Upper lobe of right lung (tissue), 1 donor: ENCODE measurements around the gene ZBTB7C. TPM values are rescaled to one million over a fixed set of nuclear protein-coding genes. Genes with fewer than 3 reads are reported as not detected.

ENCODE experiments used
- ATAC-seq: fragments of 200-7000 bp; cut with Tn5 transposase; one replicate; pipeline ENCODE4 v1.9.1; 2020; ENCODE audit warnings: mild to moderate bottlenecking, moderate library complexity
- DNase-seq: peaks from one replicate; pipeline ENCODE4 v3.0.0-alpha.2; 2020
- H3K27ac ChIP-seq: fragments of 200-600 bp; one replicate; pipeline ENCODE4 v1.8.0; 2022
- H3K27me3 ChIP-seq: fragments of 200-600 bp; one replicate; pipeline ENCODE4 v1.8.0; 2022; ENCODE audit warnings: mild to moderate bottlenecking
- H3K36me3 ChIP-seq: fragments of 200-600 bp; one replicate; pipeline ENCODE4 v1.8.0; 2022
- H3K4me1 ChIP-seq: fragments of 200-600 bp; one replicate; pipeline ENCODE4 v1.8.0; 2022
- H3K4me3 ChIP-seq: fragments of 200-600 bp; one replicate; pipeline ENCODE4 v1.8.0; 2022; ENCODE audit warnings: mild to moderate bottlenecking
- H3K9me3 ChIP-seq: fragments of 200-600 bp; one replicate; pipeline ENCODE4 v1.8.0; 2022
- intact Hi-C: fragments of 100-400 bp; cut with DNase I; formaldehyde crosslinking; loops from one replicate; pipeline ENCODE4 v1.11.0; 2022
- total RNA-seq: library from RNA; stranded (reverse); fragmentation: NEBNext Ultra II Directional; extraction: Animal tissue kit (Norgen Biotek cat#: 25700); gene quantifications from one replicate; pipeline ENCODE4 v1.2.1, GENCODE V29; 2021
- TF ChIP-seq, protein P1 (sequence below): fragments of 200-600 bp; IDR thresholded peaks from one replicate; pipeline ENCODE4 v1.8.0; 2022; ENCODE audit warnings: antibody characterized with exemption
- donor health status: DM: no; HTN: yes; CAD: no; lungs with severe emphysema.

The ZBTB7C gene
- total RNA-seq, 1 donor from 2014 or later: 17.7 TPM

DNA sequence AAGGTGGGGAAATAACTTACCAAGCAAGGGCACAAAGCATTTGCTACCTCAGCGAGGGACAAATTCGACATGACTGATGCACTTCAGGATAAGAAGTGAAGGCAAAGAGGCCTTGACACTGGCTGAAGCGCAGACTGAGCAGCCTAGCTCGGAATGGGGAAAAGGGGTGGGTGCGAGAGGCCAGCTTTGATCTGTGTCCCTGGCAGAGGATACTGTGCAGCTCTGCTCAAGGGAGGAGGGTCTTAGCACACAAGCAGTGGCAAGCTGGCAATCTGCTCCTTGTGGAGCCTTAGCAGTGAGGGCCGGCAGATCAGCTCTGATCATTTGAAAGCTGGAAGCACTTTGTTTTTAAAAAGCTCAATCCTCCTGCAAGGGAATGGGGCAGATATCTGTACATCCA is 222.3 kb downstream of the ZBTB7C start:
- TF ChIP-seq, protein P1, sequence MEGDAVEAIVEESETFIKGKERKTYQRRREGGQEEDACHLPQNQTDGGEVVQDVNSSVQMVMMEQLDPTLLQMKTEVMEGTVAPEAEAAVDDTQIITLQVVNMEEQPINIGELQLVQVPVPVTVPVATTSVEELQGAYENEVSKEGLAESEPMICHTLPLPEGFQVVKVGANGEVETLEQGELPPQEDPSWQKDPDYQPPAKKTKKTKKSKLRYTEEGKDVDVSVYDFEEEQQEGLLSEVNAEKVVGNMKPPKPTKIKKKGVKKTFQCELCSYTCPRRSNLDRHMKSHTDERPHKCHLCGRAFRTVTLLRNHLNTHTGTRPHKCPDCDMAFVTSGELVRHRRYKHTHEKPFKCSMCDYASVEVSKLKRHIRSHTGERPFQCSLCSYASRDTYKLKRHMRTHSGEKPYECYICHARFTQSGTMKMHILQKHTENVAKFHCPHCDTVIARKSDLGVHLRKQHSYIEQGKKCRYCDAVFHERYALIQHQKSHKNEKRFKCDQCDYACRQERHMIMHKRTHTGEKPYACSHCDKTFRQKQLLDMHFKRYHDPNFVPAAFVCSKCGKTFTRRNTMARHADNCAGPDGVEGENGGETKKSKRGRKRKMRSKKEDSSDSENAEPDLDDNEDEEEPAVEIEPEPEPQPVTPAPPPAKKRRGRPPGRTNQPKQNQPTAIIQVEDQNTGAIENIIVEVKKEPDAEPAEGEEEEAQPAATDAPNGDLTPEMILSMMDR: no peak
- intact Hi-C loops: no loop called here
- Histone ChIP-seq H3K9me3 (no peaks in the 10 kb centered on the region), H3K27ac (no peak overlapping the region), H3K36me3 (no peaks in the 10 kb centered on the region), H3K27me3 (no peaks in the 10 kb centered on the region), H3K4me3 (no peak overlapping the region), H3K4me1 (no peaks in the 10 kb centered on the region)
- DNase-seq (no peak), ATAC-seq (no peak)

DNA sequence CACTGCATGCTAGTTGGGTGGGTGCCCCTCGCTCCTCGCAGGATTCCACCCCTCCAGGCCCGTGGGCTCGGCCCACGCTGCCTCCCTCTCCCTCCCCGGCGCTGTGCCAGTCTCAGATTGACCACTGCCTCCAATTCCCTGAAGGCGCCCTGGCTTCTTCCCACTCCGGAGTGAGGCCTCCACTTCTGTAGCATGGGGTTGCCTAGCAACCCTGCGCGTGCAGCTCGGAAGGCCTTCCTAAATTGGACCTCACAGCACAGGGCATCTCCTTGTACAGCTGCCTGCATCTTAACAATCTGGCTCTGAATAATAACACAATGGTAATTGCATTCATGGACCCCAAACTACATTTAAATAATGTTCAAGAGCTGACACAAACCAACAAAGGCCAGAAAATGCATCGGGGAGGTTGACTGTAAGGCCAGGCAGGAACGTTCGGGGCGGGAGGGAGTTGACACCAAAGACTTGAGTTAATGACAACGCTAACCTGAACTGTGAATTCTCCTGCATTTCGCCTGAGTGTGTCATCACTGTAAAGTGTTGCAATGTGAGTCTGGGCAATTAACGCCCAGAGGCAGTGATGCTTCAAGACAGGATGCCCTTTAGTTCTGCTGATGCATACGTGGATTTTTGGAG is 222.9 kb downstream of the ZBTB7C start:
- intact Hi-C loops: no loop called here
- Histone ChIP-seq H3K36me3 (no peaks in the 10 kb centered on the region), H3K4me1 (no peaks in the 10 kb centered on the region), H3K9me3 (no peaks in the 10 kb centered on the region), H3K27me3 (no peaks in the 10 kb centered on the region), H3K27ac (no peak overlapping the region), H3K4me3 (no peak overlapping the region)
- TF ChIP-seq, protein P1: no peak
- DNase-seq (no peak), ATAC-seq (no peak)

DNA sequence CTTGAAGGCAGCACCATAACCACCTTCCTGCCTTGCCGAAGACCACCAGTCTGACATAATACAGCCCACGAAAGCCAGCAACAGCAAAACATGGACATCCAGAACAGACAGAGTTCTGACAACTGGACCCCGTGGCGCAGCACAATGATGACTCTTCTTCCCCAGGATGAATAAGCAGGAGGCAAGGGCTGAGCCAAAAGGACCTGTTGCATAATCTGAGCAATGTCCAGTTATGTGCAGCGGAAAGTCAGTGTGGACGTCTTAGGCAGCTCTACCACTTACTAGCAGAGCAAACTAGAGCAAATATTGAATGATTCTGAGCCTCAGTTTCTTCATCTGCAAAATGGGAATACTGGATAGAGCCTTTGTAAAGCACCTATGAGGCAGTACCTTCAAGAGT is 225.1 kb downstream of the ZBTB7C start:
- Histone ChIP-seq H3K4me3 (no peak overlapping the region), H3K27ac (no peak overlapping the region), H3K9me3 (no peaks in the 10 kb centered on the region), H3K4me1 (no peaks in the 10 kb centered on the region), H3K27me3 (no peaks in the 10 kb centered on the region), H3K36me3 (no peaks in the 10 kb centered on the region)
- no peak for ATAC-seq
- TF ChIP-seq, protein P1: no peak
- DNase-seq: no peak
- intact Hi-C loops: no loop called here

DNA sequence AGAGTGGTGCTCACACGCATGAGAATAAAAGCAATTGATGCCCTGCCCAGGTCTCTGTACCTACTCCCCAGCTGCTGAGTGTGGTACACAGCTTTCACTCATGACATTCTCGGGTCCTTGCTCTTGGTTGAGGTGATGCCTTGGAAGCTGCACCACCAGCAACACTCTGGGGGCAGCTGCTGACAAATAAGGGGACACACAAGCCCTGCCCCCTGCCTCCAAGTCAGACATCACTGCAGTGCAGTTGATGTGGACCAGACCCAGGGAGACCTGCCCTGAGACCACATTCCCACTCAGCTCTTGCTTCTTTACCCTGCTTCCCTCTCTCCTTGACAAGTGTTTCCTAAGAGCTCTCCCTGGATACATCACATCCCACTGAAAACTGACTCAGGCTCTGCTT is 225.6 kb downstream of the ZBTB7C start:
- Histone ChIP-seq H3K27me3 (no peaks in the 10 kb centered on the region), H3K4me3 (no peak overlapping the region), H3K27ac (no peak overlapping the region), H3K9me3 (no peaks in the 10 kb centered on the region), H3K4me1 (no peaks in the 10 kb centered on the region), H3K36me3 (no peaks in the 10 kb centered on the region)
- DNase-seq (no peak), ATAC-seq (no peak)
- TF ChIP-seq, protein P1: no peak
- intact Hi-C loops: no loop called here

DNA sequence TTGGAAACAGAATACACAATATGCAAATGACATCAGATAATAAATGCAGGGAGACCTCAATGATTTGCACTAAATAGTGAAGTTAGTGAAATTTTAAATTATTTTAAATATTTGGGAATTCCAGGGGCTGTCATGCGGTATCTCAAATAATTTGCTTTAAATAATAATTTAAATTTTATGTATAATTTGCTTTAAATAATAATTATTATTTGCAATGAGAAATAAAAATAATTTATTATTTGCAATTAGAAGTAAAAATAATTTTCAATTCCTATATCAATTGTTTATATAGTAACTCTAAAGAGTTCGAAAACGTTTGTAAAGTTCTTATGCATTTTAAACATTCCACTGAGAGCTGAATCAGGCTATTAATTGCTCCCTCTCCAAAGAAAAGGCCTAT is 226.4 kb downstream of the ZBTB7C start:
- Histone ChIP-seq H3K36me3 (no peaks in the 10 kb centered on the region), H3K4me3 (no peak overlapping the region), H3K9me3 (no peaks in the 10 kb centered on the region), H3K27me3 (no peaks in the 10 kb centered on the region), H3K4me1 (no peaks in the 10 kb centered on the region), H3K27ac (no peak overlapping the region)
- TF ChIP-seq, protein P1: no peak
- intact Hi-C loops: no loop called here
- no peak for ATAC-seq
- DNase-seq: no peak

DNA sequence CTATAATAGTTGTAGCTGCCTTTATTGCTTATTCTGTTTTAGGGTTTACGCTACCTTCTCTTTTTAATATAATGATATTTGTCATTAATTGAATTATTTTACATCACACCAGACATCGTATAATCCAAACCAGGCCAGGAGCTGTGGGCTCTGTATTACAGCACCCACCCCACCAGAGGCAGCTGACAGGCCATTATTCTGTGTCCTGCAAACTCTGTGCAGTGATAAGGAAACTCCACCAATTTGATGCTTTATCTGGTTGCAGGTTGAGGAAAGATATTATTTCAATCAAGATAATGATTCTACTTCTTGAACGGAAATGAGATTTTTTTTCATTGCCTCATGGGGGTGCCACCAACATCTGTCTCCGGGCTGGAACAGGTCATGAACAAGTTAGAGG is 227.3 kb downstream of the ZBTB7C start:
- no peaks in the 10 kb centered on the region for H3K9me3 ChIP-seq
- intact Hi-C loops: no loop called here
- no peak for ATAC-seq
- H3K4me3 ChIP-seq: no peak overlapping the region
- no peaks in the 10 kb centered on the region for H3K27me3 ChIP-seq
- H3K4me1 ChIP-seq: no peaks in the 10 kb centered on the region
- TF ChIP-seq, protein P1: no peak
- DNase-seq: no peak
- H3K36me3 ChIP-seq: no peaks in the 10 kb centered on the region
- no peak overlapping the region for H3K27ac ChIP-seq
